Nephron (organoid): ENCODE results near the gene NCOA4.

ENCODE experiments used
- H3K27ac Mint-ChIP-seq, 3 experiments: 2 replicates each; pipeline ENCODE4 v1.8.0; 2020; ENCODE audit warnings: mixed read lengths in 3 of 3, mild to moderate bottlenecking in 2 of 3, moderate library complexity in 1 of 3
- H3K27me3 Mint-ChIP-seq: 2 replicates; pipeline ENCODE4 v1.8.0; 2021; ENCODE audit warnings: low read depth, mild to moderate bottlenecking, moderate library complexity, mixed read lengths
- H3K36me3 Mint-ChIP-seq: 2 replicates; pipeline ENCODE4 v1.8.0; 2020; ENCODE audit warnings: low read depth, mixed read lengths
- H3K4me1 Mint-ChIP-seq: 2 replicates; pipeline ENCODE4 v1.8.0; 2020; ENCODE audit warnings: mixed read lengths
- H3K4me3 Mint-ChIP-seq, 3 experiments: 2 replicates each; pipeline ENCODE4 v1.8.0; 2020; ENCODE audit warnings: mild to moderate bottlenecking in 3 of 3, mixed read lengths in 3 of 3, moderate library complexity in 2 of 3
- H3K9me3 Mint-ChIP-seq: 2 replicates; pipeline ENCODE4 v1.8.0; 2020; ENCODE audit warnings: mixed read lengths
- TF ChIP-seq, protein P1 (sequence below), 3 experiments: fragments of 200-600 bp; sonication (generic); IDR thresholded peaks; one replicate each; pipeline ENCODE4 v1.5.0; 2021; ENCODE audit warnings: antibody characterized with exemption in 3 of 3; ENCODE audit not compliant: unreplicated experiment in 3 of 3

NCOA4 gene

GRCh38 chr10:46035923-46036849 lies 5.8 kb upstream of the NCOA4 start:
- Mint-ChIP-seq H3K36me3 (no peaks in the 10 kb centered on the region), H3K4me3 (no peak overlapping the region), H3K9me3 (no peaks in the 10 kb centered on the region), H3K27ac (no peak overlapping the region), H3K27me3 (no peaks in the 10 kb centered on the region), H3K4me1 (no peaks in the 10 kb centered on the region)
- TF ChIP-seq, protein P1, sequence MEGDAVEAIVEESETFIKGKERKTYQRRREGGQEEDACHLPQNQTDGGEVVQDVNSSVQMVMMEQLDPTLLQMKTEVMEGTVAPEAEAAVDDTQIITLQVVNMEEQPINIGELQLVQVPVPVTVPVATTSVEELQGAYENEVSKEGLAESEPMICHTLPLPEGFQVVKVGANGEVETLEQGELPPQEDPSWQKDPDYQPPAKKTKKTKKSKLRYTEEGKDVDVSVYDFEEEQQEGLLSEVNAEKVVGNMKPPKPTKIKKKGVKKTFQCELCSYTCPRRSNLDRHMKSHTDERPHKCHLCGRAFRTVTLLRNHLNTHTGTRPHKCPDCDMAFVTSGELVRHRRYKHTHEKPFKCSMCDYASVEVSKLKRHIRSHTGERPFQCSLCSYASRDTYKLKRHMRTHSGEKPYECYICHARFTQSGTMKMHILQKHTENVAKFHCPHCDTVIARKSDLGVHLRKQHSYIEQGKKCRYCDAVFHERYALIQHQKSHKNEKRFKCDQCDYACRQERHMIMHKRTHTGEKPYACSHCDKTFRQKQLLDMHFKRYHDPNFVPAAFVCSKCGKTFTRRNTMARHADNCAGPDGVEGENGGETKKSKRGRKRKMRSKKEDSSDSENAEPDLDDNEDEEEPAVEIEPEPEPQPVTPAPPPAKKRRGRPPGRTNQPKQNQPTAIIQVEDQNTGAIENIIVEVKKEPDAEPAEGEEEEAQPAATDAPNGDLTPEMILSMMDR (IDR thresholded peaks at IDR 0.05; ENCODE audit: unreplicated experiment in 3 of 3) = no peak

DNA sequence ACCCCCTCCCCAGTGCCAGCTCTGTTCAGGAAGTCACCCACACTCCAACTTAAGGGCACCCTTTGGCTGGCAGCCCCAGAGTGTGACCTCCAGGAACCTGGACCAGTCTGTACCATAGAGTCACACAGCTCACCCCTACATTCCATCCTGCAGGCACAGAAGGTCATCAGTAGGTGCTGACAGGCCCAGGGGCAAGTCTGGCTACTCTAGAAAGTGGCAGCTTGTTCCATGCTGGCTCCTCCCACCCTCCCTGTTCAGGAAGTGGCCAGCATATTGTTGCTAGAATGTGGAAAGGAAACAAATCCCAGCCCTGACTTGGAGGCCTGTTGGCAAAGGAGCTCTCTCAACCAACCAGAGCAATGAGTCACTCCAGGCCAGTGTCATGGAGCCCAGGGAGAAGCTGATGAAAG lies 3.2 kb upstream of the NCOA4 start:
- TF ChIP-seq, protein P1 (IDR thresholded peaks at IDR 0.05; ENCODE audit: unreplicated experiment in 3 of 3) = no peak
- H3K36me3 Mint-ChIP-seq = no peaks in the 10 kb centered on the region
- no peaks in the 10 kb centered on the region for H3K27me3 Mint-ChIP-seq
- H3K9me3 Mint-ChIP-seq = no peaks in the 10 kb centered on the region
- H3K4me3 Mint-ChIP-seq = no peak overlapping the region
- H3K27ac Mint-ChIP-seq = no peak overlapping the region
- peaks cover 17% of the 10 kb centered on the region for H3K4me1 Mint-ChIP-seq

DNA sequence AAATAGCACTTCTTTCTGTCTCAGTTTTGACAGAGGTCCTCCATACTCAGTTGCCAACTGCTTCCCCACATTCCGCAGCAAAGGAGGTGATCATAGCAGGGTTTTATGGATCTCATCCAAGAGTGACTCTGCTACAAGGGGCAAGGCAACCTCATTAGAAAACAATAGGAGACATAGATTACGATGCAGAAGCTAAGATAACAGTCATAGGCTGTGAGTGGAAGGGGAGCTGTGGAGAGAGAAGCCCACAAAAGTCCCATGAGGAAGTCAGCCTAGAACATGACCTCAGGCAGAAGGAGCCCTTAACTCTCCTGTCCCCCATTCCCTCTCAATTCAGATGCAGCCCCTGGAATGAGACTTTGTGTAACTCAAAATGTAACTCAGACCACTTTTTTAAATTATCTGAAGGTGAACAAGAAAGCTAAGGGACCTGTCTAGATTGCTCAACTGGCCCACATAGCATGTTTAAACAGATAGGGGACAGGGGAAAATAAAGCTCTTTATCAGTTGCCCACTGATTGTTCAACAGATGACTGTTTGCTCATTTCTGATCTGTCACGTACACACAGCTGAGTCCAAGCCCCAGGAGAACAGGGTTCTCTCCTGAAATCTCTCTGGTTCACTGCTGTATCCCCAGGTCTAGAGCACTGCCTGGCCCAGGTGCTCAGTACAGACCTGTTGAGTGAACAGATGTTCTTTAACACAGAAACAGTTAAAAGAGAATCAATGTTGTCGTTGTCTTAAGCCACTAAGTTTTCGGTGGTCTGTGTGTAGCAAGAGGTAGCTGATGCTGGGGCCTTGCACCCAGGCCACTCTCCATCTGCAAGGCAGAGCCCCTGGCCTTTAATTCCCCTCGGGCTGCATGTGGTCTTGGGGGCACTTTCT lies 1.5 kb upstream of the NCOA4 start:
- H3K9me3 Mint-ChIP-seq = no peaks in the 10 kb centered on the region
- peak overlapping the region; percentile 45 to 77 (median 69) for H3K4me3 Mint-ChIP-seq
- H3K36me3 Mint-ChIP-seq = peaks cover 3% of the 10 kb centered on the region
- TF ChIP-seq, protein P1 (IDR thresholded peaks at IDR 0.05; ENCODE audit: unreplicated experiment in 3 of 3) = no peak
- no peaks in the 10 kb centered on the region for H3K27me3 Mint-ChIP-seq
- peak overlapping the region; percentile 32 to 96 (median 85) for H3K27ac Mint-ChIP-seq
- H3K4me1 Mint-ChIP-seq = peaks cover 31% of the 10 kb centered on the region

DNA sequence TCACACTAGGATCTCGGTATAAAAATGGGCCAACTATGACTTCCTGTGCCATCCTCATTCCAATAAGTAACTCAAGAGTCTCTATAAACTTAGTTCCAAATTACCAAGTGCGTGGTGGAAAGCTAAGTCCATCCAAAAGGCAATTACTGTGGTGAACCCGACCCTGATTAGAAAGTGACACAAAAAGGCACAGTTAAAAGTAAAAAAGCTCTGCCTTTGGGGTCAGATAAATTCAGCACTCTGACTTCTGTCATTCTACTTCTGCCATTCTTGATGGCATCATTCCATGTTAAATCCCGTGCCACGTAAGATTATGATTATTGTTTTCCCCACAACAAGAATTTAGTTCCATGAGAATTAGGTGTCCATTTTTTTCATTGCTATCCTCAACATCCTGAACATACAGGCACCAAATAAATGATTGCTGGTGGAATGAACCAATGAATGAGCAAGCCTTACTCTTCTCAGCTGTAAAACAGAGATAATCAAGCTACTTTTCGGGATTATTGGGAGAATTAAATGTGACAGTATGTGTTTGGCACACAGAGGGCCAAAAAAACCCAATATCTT lies 877 bp downstream of the NCOA4 start:
- Mint-ChIP-seq H3K27me3 (no peaks in the 10 kb centered on the region), H3K27ac (peak overlapping the region; percentile 81 to 96 (median 84)), H3K36me3 (peaks cover 3% of the 10 kb centered on the region), H3K4me1 (peaks cover 50% of the 10 kb centered on the region), H3K9me3 (no peaks in the 10 kb centered on the region), H3K4me3 (peak overlapping the region; percentile 88 to 95 (median 94))
- TF ChIP-seq, protein P1 (IDR thresholded peaks at IDR 0.05; ENCODE audit: unreplicated experiment in 3 of 3) = no peak

GRCh38 chr10:46028584-46029460 lies 1.6 kb downstream of the NCOA4 start:
- H3K9me3 Mint-ChIP-seq = no peaks in the 10 kb centered on the region
- peak overlapping the region; percentile 88 to 95 (median 94) for H3K4me3 Mint-ChIP-seq
- peaks cover 58% of the 10 kb centered on the region for H3K4me1 Mint-ChIP-seq
- no peaks in the 10 kb centered on the region for H3K27me3 Mint-ChIP-seq
- H3K27ac Mint-ChIP-seq = peak overlapping the region; percentile 81 to 96 (median 84)
- TF ChIP-seq, protein P1 (IDR thresholded peaks at IDR 0.05; ENCODE audit: unreplicated experiment in 3 of 3) = peak; percentile 54 to 71 (median 66)
- H3K36me3 Mint-ChIP-seq = peaks cover 3% of the 10 kb centered on the region
